ENCODE data around the gene BAK1.

DNA sequence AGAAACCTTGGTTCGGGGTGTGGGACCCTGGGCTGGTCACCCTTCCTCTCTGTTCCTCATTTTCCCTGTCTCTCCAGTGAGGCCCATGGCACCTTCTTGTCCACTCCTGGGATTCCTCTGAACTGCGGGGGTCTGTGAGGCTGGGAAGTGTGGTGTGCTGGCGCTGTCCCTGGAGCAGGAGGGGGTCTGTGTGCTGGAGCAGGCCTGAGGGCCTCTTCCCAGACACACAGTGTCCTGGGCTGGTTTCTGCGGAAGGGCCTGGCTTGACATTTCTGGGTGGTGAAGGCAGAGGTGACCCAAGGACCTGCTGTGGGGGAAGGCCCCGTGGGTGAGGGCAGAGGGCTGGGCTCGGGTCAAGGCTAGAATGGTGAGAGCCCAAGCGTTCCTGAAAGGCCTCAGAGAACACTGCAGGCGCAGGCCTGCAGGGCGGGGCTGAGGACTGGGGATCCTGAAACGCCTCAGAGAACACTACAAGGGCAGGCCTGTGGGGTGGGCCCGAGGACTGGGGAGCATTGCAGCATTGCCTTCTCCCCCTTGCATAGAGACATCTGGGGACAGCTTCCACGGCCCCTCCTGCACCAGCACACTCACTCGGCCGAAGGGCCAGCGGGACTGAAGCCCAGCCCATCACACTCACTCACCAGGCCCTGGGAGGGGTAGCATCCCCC is 10.6 kb upstream of the BAK1 start:
- TF ChIP-seq, protein P1, sequence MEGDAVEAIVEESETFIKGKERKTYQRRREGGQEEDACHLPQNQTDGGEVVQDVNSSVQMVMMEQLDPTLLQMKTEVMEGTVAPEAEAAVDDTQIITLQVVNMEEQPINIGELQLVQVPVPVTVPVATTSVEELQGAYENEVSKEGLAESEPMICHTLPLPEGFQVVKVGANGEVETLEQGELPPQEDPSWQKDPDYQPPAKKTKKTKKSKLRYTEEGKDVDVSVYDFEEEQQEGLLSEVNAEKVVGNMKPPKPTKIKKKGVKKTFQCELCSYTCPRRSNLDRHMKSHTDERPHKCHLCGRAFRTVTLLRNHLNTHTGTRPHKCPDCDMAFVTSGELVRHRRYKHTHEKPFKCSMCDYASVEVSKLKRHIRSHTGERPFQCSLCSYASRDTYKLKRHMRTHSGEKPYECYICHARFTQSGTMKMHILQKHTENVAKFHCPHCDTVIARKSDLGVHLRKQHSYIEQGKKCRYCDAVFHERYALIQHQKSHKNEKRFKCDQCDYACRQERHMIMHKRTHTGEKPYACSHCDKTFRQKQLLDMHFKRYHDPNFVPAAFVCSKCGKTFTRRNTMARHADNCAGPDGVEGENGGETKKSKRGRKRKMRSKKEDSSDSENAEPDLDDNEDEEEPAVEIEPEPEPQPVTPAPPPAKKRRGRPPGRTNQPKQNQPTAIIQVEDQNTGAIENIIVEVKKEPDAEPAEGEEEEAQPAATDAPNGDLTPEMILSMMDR (IDR thresholded peaks at IDR 0.05; ENCODE audit: low read length), result no peak
- no peak for TF ChIP-seq EZH2 (IDR thresholded peaks at IDR 0.05; ENCODE audit: borderline replicate concordance, low read length)

Data from OCI-LY1 (cell line).